Mucosa of descending colon (tissue), 3 donors: Measurements from ENCODE around the gene DCAF17. TPM values are rescaled to one million over a fixed set of nuclear protein-coding genes. Genes with fewer than 3 reads are reported as not detected.
"Not testable (repeated sequence)": the region's sequence is repeated elsewhere in the genome, so short reads cannot be mapped to it uniquely, and the experiment has no call there.

Source experiments
- ATAC-seq: fragments of 200-7000 bp; cut with Tn5 transposase; one replicate; pipeline ENCODE4 v1.9.1; 2020; ENCODE audit warnings: mild to moderate bottlenecking, moderate library complexity
- DNase-seq, 3 donors: peaks; one replicate each; pipeline ENCODE4 v3.0.0-alpha.2; 2020
- H3K36me3 ChIP-seq: fragments of 200-600 bp; one replicate; pipeline ENCODE4 v1.8.0; 2021; ENCODE audit warnings: low read depth, mild to moderate bottlenecking
- H3K4me1 ChIP-seq: fragments of 200-600 bp; one replicate; pipeline ENCODE4 v1.8.0; 2021; ENCODE audit warnings: low read depth, mild to moderate bottlenecking
- H3K4me3 ChIP-seq: fragments of 200-600 bp; one replicate; pipeline ENCODE4 v1.8.0; 2021; ENCODE audit warnings: mild to moderate bottlenecking
- H3K9me3 ChIP-seq: fragments of 200-600 bp; one replicate; pipeline ENCODE4 v1.8.0; 2021; ENCODE audit warnings: mild to moderate bottlenecking
- intact Hi-C, 2 donors: fragments of 100-400 bp; cut with DNase I in 1 of 2; cut with micrococcal nuclease in 1 of 2; formaldehyde crosslinking; loops; one replicate each; pipeline versions ENCODE4 v1.11.0 to v1.11.1; 2022; cut with DNase I, micrococcal nuclease
- total RNA-seq, 3 donors: library from RNA; stranded (reverse); fragmentation: NEBNext Ultra II Directional in 2 of 3; extraction: Animal tissue kit (Norgen Biotek cat#: 25700) in 2 of 3; gene quantifications; one replicate each; pipeline versions ENCODE4 v1.2.1 to v1.2.4, GENCODE V29; 2021 to 2023
- TF ChIP-seq, protein P1 (sequence below): fragments of 200-600 bp; IDR thresholded peaks from one replicate; pipeline ENCODE4 v1.8.0; 2022; ENCODE audit warnings: antibody characterized with exemption, mild to moderate bottlenecking
- donor health status: DM: no; HTN: no; CAD: no; lungs with moderate emphysema.
- donor health status: DM: no; HTN: no; CAD: no.
- donor health status: DM: no; HTN: yes; CAD: no.

The DCAF17 gene
- total RNA-seq, 3 donors from 2014 or later: 12.0 to 21.5 (median 14.2) TPM

DNA sequence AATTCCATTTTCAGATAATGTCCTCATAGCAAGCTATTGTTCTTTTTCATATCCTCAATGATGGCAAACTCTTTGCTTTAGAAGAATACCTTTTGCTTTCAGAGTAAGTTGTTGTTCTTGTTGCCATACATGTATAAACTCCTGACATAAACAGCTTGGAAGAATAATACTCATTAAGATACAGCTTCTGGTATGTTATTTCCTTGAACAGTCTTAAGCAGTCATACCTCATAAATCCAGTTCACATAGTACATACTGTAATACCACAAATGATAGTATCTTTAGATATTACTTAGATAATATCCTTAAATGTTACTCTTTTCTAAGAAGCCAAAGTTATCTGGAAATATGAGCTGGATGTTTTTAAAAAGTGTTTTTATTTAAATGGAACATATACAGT is 23.4 kb upstream of the DCAF17 start:
- H3K4me1 ChIP-seq: peaks cover 1% of the 10 kb centered on the region
- TF ChIP-seq, protein P1, sequence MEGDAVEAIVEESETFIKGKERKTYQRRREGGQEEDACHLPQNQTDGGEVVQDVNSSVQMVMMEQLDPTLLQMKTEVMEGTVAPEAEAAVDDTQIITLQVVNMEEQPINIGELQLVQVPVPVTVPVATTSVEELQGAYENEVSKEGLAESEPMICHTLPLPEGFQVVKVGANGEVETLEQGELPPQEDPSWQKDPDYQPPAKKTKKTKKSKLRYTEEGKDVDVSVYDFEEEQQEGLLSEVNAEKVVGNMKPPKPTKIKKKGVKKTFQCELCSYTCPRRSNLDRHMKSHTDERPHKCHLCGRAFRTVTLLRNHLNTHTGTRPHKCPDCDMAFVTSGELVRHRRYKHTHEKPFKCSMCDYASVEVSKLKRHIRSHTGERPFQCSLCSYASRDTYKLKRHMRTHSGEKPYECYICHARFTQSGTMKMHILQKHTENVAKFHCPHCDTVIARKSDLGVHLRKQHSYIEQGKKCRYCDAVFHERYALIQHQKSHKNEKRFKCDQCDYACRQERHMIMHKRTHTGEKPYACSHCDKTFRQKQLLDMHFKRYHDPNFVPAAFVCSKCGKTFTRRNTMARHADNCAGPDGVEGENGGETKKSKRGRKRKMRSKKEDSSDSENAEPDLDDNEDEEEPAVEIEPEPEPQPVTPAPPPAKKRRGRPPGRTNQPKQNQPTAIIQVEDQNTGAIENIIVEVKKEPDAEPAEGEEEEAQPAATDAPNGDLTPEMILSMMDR: no peak
- DNase-seq (no peak), ATAC-seq (no peak)
- H3K9me3 ChIP-seq: no peaks in the 10 kb centered on the region
- intact Hi-C loops: loop anchor here in 1 of 2 donors (10.0 kb wide), 2 partner anchors 256 to 436 kb away; no protein-coding TSS in a partner anchor
- no peak overlapping the region for H3K4me3 ChIP-seq
- H3K36me3 ChIP-seq: no peaks in the 10 kb centered on the region

GRCh38 chr2:171411214-171411613 is 22.8 kb upstream of the DCAF17 start:
- Histone ChIP-seq H3K9me3 (no peaks in the 10 kb centered on the region), H3K36me3 (no peaks in the 10 kb centered on the region), H3K4me3 (no peak overlapping the region), H3K4me1 (peaks cover 2% of the 10 kb centered on the region)
- DNase-seq: no peak
- TF ChIP-seq, protein P1: no peak
- intact Hi-C loops: loop anchor here in 1 of 2 donors (10.0 kb wide), 2 partner anchors 256 to 436 kb away; no protein-coding TSS in a partner anchor
- no peak for ATAC-seq

DNA sequence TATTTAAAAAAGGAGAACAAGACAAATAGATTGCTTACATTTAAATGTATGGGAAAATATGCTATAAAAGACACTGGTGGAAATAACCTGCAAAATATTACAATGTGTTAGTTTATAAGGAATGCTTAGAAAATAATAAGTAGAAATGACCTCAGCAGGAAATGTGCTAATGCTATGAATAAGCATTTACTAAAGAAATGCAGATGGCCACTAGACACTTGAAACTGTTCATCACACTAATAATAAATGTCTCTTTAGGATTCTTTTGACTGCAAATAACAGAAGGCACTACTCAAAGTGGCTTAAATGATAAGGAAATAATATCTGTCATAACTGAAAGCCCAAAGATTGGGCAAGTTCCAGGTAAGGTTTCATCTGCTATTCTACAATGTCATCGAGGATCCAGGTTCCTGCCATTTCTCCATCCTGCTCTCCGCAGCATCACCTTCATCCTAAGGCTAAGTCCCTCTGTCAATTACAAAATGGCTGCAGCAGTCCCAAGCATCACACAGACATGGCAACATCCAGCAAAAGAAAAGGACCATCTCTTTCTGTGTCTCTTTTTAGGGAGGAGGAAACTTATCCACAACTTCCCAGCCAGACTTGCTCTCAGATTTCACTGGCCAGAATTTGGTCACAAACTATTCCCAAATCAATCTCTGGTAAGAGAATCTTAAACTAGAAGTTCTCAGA is 22.1 kb upstream of the DCAF17 start:
- Histone ChIP-seq H3K9me3 (no peaks in the 10 kb centered on the region), H3K36me3 (no peaks in the 10 kb centered on the region), H3K4me1 (peaks cover 2% of the 10 kb centered on the region), H3K4me3 (no peak overlapping the region)
- DNase-seq (no peak), ATAC-seq (no peak)
- intact Hi-C loops: loop anchor here in 1 of 2 donors (10.0 kb wide), 2 partner anchors 257 to 437 kb away; no protein-coding TSS in a partner anchor
- TF ChIP-seq, protein P1: no peak

DNA sequence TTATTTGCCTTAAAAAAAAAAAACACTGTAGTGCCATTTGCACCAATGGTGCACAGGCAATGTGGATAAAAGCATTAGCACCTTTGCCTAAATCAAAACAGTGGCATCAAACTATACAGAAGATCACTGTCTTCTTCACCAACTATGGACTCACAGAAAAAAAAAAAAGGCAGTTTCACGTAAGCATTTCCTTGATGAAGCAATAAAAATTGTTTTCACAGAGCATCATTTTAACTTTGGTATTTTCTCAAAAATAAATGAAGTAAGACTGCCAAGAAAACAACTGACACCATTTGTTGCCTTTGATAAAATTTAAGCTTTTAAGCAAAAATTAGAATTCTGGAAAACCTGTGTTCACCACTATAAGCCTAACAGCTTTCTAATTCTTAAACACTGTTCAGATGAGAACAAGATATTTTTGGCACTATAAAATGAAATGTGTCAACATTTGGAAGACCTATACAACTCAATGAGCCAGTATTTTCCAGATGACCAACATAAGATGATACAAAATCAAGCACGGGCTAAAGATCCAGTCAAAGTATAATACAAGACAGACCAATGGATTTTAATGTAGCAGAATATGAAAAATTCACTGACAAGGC is 21.4 kb upstream of the DCAF17 start:
- intact Hi-C loops: loop anchor here in 1 of 2 donors (10.0 kb wide), 2 partner anchors 258 to 438 kb away; no protein-coding TSS in a partner anchor

DNA sequence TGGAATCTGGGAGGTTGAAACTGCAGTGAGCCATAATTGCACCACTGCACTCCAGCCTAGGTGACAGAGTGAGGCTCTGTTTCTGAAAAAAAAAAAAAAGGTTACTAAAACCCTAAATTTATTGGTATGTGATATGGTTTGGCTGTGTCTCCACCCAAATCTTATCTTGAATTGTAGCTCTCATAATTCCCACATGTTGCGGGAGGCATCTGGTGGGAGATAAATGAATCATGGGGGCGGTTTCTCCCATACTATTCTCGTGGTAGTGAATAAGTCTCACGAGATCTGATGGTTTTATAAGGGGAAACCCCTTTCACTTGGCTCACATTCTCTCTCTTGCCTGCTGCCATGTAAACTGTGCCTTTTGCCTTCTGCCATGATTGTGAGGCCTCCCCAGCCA is 19.4 kb upstream of the DCAF17 start:
- intact Hi-C loops: loop anchor here in 1 of 2 donors (10.0 kb wide), 2 partner anchors 260 to 440 kb away; no protein-coding TSS in a partner anchor
- not testable (repeated sequence) for DNase-seq, H3K4me3 ChIP-seq, H3K9me3 ChIP-seq, H3K4me1 ChIP-seq, H3K36me3 ChIP-seq, ATAC-seq

More for the DNA sequence above, 21.4 kb upstream of the DCAF17 start:
- TF ChIP-seq, protein P1: no peak
- DNase-seq (no peak), ATAC-seq (no peak)
- H3K9me3 ChIP-seq: no peaks in the 10 kb centered on the region
- no peak overlapping the region for H3K4me3 ChIP-seq
- H3K4me1 ChIP-seq: peaks cover 2% of the 10 kb centered on the region
- no peaks in the 10 kb centered on the region for H3K36me3 ChIP-seq
